Measurements from ENCODE around the gene THSD7B.

- no peak for TF ChIP-seq POLR2A (IDR thresholded peaks at IDR 0.05; ENCODE audit: low read length)
- no peak for TF ChIP-seq GATA1 (IDR thresholded peaks at IDR 0.05; ENCODE audit: low read depth, low read length)
Observed at GRCh38 chr2:137287913-137288639, 522.7 kb downstream of the THSD7B start.

Measured in erythroblast (primary cell).